ENCODE data around the gene MAMLD1.

Gene MAMLD1

GRCh38 chrX:150533863-150534262, 170.7 kb downstream of the MAMLD1 start:
- peak in 1 of 3 donors; percentile 17 for DNase-seq

DNA sequence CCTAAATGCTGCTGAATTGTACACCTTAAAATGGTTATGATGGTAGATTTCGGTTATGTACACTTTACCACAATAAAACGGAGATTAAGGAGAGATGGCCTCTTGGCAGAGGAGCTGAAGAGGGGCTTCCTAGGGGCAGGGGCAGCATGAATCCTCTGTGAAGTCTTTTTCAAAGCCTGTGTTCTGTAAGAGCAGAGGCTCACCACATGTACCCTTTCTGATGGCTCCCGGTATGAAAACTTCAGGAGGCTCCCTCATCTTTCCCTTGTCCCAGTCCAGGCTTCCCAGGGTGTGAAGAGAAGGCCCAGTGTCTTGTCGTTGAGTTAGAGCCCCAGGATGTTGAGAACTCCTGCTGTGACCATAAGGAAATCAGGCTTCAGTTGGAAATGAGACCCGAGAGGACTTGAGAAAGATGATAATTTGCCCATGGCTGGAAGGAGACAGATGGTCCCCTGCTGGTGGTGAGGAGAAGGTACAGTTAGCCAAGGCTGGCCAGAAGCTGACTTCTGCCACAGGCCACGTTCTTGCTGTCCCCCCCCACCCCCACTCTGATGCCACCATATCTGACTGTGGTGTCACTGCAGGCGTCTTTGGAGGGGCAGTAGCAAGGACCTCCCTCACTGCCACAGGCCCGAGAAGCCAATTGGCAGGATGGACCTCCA, 173.5 kb downstream of the MAMLD1 start:
- DNase-seq = peak in 2 of 3 donors; percentile 13 to 20

DNA sequence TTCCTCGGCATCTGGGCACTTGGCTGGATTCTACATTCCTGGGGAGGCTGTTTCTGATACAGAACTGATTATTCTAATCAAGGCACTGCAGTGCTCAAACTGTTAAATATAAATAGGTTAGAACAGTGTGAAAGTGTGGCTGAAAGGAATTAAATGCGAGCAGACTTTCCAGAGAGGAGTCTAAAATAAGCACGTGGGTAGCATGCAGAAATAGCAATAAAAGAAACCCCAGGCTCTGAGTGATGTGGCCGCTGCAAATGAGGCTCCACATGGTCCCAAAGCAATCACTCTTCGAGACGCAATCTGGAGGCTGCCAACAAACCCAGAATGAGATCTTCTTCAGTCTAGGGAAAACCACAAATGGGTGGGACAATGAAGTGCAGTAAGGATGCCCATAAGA, 174.7 kb downstream of the MAMLD1 start:
- DNase-seq = no peak

GRCh38 chrX:150540965-150541364, 177.8 kb downstream of the MAMLD1 start:
- DNase-seq = no peak

DNA sequence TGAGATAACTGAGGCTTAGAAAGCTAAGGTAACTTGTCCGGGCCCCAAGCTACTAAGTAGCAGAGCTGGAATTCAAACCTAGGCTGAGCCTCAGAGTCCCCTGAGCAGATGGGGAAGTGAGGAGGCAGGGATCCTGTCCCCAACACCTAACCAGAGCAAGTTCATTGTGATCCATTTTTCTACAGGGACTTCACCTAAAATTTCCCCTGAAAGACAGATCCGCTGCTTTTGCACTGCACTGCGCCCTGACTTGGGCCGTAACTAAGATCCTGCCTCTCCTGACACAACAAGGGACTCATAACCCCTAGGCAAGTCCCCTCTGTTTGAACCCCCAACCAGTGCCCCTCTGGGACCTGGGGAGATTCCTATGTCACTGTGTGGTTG, 179.7 kb downstream of the MAMLD1 start:
- DNase-seq = no peak

DNA sequence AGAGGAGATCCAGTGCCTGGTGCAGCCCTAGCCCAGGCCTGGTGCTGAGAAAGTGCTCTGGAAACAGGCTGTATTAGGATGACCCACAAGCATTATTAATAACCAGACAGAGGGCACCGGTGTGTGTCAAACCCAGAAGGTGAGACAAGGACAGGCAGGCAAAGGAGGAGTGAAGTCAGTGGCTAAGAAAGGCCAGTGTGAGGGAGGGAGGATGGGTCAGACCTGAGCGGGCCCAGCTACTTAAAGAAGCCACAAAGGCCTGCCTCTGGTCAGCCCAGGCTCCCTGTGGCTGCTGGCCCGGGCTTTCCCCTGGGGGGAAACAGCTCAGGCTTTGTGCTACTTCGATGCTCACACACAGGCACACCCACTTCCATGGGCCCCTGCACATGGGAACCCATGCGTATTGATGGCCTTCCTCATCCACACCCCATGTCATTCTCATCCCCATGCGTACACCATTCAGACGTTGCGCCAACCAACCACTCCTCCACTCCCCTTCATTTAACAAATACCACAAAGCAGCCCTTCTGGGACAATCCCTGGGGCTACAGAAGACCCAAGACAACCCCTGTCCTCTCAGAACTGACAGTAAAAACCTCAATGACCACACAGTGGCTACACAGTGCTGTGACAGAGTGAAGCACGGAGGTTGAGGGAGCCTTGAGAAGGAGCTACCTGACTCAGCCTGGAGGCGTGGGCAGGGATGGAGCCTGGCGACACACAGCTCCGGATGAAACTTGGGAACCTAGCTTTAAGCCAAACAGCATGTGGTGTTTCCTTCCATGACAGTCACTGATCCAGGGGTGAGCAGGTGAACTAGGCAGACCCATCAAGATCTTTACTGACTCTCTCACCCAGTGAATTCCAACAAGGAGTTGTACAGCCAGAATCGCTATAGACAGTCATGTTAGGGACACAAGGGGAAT, 180.4 kb downstream of the MAMLD1 start:
- no peak for DNase-seq

- no peak for DNase-seq
Observed at GRCh38 chrX:150544222-150544787, 181.2 kb downstream of the MAMLD1 start.

GRCh38 chrX:150544835-150545770, 182.0 kb downstream of the MAMLD1 start:
- DNase-seq = no peak

DNA sequence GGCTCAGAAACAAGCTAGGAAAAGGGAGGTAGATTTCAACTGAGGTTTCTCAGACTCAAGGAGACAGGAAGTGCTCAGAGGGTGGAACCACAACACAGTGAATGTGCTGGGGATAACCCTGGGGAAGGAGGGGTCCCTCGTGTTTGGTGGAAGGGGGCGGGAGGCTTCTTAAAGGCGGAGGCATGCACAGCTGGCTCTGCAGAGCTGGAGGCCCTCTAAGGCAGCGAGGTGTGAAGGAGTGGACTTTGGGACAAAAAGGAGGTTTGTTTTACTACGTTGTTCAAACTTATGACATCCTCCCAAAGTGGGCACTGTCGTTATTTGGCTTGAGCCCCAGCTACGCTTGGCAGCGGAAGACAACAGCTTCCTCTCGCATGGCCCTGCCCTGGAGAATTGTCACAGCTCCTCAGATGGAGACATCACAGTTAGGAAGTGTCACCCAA, 183.6 kb downstream of the MAMLD1 start:
- DNase-seq = peak in 1 of 3 donors; percentile 11

- DNase-seq = peak; percentile 63 to 85 (median 67)
Observed at GRCh38 chrX:150547375-150548115, 184.4 kb downstream of the MAMLD1 start.

GRCh38 chrX:150548251-150548650, 185.1 kb downstream of the MAMLD1 start:
- DNase-seq = no peak

DNA sequence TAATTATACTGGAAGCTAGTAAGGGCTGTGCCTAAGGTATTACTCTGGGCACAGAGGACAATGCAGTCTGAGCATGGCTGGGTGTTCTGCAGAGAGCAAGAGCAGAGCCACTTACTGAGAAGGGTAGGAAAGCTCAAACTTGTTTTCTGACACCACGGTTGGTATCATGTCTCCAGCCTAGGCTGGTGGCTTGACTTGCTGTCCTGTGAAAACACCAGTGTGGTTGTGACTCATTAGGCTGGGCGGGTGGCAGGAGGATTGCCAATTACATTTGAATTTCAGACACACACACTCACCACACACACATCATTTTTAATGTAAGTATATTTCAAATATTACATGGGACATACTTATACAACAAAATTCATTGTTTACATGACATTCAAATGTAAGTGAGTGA, 185.6 kb downstream of the MAMLD1 start:
- peak; percentile 40 to 51 (median 45) for DNase-seq

DNA sequence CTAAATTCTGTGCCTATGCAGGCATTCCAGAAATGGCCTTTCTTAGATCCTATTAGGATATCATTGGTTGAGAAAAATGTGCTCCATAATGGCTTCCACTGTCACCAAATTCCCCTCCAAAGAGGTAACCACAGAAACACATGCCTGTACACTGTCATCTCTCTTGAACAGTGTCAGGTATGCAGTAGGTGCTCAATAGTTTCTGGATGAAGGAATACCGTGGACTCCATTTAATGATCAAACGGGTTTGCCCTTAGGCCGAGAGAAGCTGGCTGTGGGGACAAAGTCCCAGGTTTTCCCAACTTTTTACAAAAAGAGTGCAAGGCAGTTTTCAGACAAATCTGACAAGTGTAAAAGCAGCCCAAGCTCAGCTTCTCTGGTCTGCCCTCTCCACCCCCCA, 188.8 kb downstream of the MAMLD1 start:
- no peak for DNase-seq

- DNase-seq = no peak
Observed at GRCh38 chrX:150558424-150558823, 195.3 kb downstream of the MAMLD1 start.
